NCI-H2029 (cell line): Measurements from ENCODE around the gene TEPSIN.

Experiments
- DNase-seq: peaks from one replicate; lab custom pipeline; 2025; lab: John Stamatoyannopoulos, UW

Gene TEPSIN

GRCh38 chr17:81267390-81268067 is 28.7 kb upstream of the TEPSIN start:
- DNase-seq = no peak

DNA sequence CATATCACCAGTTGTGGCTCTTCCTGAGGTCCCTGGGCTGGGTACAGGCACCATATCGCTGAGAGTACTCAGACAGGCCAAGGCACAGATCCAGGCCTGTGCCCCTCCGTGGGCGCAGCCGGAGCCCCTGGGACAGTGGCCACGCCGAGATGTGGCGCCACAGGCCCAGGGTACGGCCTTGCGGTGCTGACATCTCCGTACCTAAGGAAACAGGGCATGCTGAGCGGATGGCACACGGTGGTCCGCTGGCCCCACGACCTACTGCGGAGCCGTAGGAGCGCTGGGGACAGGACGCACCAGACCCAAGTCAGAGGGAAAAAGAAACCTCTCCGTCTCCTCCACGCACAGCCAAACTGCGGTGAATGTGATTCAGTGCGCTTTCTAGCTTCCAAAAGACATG is 26.7 kb upstream of the TEPSIN start:
- DNase-seq = no peak

DNA sequence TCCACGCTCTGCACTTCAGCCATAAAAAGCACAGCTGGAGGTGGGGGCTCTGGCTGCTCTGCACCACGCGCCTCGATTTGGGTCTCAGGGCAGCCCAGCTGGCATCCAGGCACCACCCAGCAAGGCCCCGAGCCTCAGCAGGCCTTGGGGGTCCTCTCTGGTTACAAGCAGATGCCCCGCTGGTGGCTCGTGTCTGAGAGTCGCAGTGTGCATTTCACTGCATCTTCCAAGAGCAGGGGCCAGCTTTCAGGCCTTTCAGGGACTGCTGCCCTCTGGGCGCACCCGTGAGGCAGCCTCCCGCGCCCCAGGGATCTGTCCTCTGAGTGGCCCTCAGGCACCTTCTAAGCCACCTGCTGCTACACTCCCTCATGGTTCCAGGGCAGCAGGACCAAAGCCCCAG is 25.8 kb upstream of the TEPSIN start:
- DNase-seq = no peak

DNA sequence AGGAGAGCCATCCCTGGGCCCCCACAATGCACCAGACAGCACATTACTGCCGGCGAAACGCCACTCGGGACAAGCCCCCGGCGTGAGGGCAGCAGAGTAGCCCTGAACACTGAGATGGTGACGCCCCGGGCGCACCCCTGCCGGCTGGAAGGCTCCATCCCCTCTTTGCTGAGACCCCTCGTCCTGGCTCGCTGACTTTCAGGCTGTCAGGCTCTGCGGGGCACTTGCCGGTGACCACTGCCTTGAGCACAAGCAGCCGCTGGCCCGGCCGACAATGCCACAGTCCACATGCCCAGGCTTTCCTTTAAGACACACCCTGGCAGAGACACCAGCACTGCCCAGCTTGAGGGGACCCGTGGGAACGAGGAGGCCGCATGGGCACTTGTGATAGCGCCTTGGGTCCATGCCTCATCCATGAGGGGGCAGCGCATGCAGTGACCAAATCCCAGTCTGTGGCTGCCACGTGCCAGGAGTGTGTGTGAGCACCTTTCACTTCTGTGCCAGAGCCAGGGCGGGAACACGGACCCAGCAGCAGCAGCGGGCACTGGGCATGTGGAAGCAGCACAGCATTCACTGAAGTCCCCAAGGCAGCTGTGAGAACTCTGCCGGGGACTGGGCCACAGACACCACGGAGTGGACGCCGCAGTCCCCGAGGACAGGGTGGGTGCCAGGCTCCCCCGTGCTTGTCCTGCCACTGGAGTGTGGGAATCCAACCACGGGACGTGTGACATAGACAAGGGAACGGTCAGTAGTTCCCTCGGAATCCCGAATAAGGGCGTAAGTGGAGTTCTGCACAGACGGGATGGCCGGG is 24.7 kb upstream of the TEPSIN start:
- no peak for DNase-seq

DNA sequence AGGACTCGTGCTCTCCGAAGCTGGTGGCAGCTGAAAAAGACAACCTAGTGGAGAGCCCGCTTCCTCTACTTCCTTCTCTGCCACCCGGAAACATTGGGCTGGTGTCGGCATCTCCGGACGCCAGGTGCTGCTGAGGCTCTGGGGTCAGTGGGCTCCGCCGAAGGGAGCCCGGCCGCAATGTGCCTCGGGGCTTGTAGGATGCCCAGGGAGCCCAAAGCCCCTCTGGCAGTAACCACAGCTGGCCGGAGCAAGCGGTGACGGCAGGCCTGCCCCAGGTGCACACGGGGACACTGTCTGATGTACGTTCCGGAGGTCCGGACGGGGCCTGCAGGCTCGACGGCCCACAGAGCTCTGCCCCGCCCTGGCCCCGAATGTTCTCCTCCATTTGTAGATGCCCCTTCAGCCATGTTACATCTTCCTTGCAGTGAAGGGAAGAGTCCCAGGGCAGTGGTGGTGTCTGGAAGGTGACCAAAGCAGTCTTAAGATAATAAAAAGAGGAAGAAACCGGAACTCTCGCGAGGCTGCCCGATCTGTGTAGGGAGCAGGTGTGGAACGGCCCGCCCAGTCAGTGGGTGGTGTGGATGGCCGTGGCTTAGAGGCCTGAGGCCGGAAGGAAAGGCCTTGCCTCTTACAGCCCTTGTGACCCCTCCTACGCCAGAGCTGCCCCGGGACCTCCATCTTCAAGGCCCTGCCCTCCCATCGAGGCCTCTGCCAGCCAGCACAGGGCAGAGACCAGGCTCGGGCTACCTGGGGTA is 22.9 kb upstream of the TEPSIN start:
- no peak for DNase-seq

DNA sequence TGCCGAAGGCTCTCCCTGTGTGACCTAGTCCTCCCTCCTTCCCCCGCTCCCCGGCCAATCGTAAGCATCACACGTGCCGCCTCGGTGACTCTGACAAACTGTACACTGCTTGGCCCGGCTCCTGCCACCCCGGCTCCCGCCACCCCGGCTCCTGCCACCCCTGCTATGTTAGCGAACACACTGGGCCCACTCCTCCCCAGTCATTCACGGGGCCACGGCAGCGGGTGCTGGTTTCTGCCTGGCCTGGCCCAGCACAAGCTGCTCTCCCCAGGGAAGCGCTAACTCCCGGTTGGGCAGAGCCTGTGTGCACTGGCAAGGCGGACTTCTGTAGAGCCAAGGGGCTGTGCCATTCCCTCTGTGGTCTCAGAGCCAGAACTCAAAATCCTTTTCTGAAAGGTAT is 22.2 kb upstream of the TEPSIN start:
- DNase-seq = no peak

GRCh38 chr17:81260641-81261040 is 21.8 kb upstream of the TEPSIN start:
- no peak for DNase-seq

- no peak for DNase-seq
These were observed 21.3 kb upstream of the TEPSIN start for GRCh38 chr17:81260171-81260570.

GRCh38 chr17:81259058-81259605 is 20.3 kb upstream of the TEPSIN start:
- DNase-seq = no peak

DNA sequence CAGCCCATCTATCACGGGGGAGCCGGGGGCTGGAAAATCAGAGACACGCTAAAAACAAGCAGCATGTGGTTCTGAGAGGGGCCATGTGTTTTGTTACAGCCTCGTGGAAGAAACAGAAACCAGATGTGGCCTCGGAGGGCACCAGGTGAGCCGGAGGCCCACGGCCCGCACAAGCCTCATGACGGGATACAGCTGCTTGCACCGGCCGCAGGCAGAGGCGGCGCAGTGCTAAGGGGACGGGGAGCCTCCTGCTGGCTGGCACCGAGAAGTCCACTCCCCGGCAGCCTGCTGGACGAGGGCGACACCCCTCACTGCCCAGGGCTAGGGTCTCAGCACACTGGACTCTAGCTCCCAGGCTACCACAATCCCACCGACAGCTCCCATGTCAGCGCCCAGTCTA is 19.4 kb upstream of the TEPSIN start:
- no peak for DNase-seq

GRCh38 chr17:81257533-81257932 is 18.7 kb upstream of the TEPSIN start:
- no peak for DNase-seq

- no peak for DNase-seq
These were observed 17.8 kb upstream of the TEPSIN start for GRCh38 chr17:81256616-81257015.

- peak; percentile 64 for DNase-seq
These were observed 16.3 kb upstream of the TEPSIN start for GRCh38 chr17:81254955-81255717.

- no peak for DNase-seq
These were observed 14.7 kb upstream of the TEPSIN start for GRCh38 chr17:81253358-81254131.

GRCh38 chr17:81252987-81253329 is 14.1 kb upstream of the TEPSIN start:
- DNase-seq = no peak

- no peak for DNase-seq
These were observed 13.6 kb upstream of the TEPSIN start for GRCh38 chr17:81252326-81252986.

DNA sequence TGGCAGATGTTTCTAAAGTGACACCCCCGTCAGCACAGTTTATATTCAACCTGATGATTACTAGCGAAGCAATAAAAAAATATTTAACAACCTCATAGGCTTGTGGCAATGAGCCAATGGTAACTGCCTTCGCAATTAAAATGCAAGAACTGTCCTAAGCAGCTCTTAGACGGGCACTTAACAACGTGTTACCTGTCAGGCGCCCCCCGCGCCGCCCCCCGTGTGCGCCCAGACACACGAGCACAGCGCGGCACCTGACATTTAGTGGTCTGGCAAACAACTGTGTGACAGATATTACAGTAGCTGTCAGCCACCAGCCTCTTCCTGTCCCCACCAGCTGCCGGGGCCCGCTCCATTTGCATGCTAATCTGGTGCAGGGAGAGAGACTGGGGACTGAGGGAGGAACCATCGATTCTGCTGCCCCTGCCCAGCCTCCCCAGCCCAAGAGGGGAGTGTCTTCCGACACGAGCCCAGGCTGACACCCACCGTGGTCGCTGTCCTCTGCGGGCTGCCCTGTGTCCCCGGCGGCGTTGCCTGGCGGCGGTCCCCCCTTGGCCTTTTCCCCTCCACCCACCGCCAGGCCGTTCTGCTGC is 12.9 kb upstream of the TEPSIN start:
- peak; percentile 88 for DNase-seq

GRCh38 chr17:81251094-81251708 is 12.3 kb upstream of the TEPSIN start:
- DNase-seq = peak; percentile 88

DNA sequence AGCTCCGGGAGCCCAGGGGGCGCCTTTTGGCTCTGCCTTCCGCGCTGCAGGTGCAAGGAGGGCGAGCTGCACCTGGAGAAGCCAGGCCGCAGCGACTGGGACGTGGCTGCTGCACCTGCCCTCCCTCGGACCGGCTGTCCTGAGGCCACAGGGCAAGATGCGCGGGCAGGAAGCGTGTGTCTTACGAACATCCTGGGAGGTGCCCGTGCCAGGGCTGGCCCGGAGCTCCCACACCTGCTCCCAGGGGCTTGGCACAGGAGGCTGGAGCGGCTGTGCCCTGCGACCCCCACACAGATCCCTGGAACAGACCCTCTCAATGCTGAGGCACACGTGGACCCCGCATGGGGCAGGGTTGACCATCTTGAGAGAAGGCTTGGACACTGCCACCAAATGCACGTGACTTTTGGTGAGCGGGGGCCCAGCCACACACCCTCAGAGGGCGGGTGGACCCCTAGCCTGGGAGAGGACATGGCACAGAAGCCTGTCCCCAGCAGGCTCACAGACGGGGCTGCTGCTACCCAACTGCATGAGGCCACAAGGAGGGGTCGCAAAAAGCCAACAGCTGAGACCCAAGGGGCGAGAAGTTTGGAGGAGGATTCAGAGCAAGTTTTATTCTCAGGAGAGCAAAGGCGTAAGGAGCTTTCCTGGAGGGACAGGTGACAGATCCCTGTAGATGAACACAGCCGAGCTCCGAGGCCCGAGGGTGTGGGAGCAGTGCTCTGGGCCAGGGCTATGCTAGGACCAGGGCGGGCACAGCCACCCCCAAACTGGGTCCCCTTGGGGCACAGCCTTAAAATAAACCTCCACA is 11.6 kb upstream of the TEPSIN start:
- no peak for DNase-seq
